Tracheal epithelial cell (primary cell): ENCODE measurements around the gene APCS. TPM values are rescaled to one million over a fixed set of nuclear protein-coding genes. Genes with fewer than 3 reads are reported as not detected.

Experiments used
- total RNA-seq: library from RNA; depleted of rRNA; stranded (reverse); fragments of >200 nt; gene quantifications from 2 replicates; pipeline ENCODE4 v1.2.1, GENCODE V29; 2014

The APCS gene, protein sequence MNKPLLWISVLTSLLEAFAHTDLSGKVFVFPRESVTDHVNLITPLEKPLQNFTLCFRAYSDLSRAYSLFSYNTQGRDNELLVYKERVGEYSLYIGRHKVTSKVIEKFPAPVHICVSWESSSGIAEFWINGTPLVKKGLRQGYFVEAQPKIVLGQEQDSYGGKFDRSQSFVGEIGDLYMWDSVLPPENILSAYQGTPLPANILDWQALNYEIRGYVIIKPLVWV
- not detected in 2 replicates for total RNA-seq

DNA sequence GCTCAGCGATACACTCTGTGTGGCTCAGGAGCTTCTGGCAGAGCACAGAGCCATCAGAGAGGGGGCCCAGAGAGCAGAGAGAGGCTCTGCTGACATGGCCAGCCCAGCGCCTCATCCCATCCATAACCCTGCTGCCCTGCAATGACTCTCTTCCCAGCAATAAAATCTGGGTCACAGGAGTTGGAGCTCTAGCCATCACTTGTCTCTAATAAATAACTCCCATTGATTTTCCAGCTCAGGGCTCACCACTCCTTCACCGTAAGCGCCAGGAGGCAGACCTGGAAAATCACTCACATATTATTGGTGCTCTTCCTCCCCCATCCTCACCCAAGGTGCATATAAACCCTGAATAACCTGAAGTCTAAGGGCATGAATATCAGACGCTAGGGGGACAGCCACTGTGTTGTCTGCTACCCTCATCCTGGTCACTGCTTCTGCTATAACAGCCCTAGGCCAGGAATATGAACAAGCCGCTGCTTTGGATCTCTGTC is at the start of gene APCS:
APCS (plus strand) TSS at position 366 of the 491 bp plus-strand sequence; CDS start at position 462, 96 bp downstream.

Other genes with a start within 250 kb of the APCS start
- gene OR10J4, start 155.6 kb upstream of the APCS start, total RNA-seq: not detected in 2 replicates
- under 0.01 TPM in 1 of 2 replicates, not detected in the other for gene OR10J1, start 148.1 kb upstream of the APCS start, total RNA-seq
- not detected in 2 replicates for gene OR10J5, start 51.8 kb upstream of the APCS start, total RNA-seq
- not detected in 2 replicates for gene CRP, start 126.8 kb downstream of the APCS start, total RNA-seq
- 78.2 and 107 TPM in 2 replicates for gene DUSP23, start 193.1 kb downstream of the APCS start, total RNA-seq
- not detected in 2 replicates for gene FCRL6, start 214.5 kb downstream of the APCS start, total RNA-seq
- gene SLAMF8, start 239.0 kb downstream of the APCS start, total RNA-seq: 0.24 TPM in 1 of 2 replicates, not detected in the other